CD4-positive, alpha-beta memory T cell (primary cell): ENCODE results near the gene P2RY4. TPM values are rescaled to one million over a fixed set of nuclear protein-coding genes. Genes with fewer than 3 reads are reported as not detected.
A peak's percentile ranks its signal among the peaks of the same experiment; 100 is the strongest.

ENCODE experiments used
- CTCF ChIA-PET: fragments of 350-600 bp; sonication (Branson Sonifier 250); formaldehyde crosslinking; loops from one replicate; lab custom pipeline; 2021; ENCODE audit warnings: inconsistent platforms; ENCODE audit not compliant: partially characterized antibody; lab: Charles Lee
- POLR2A ChIA-PET: fragments of 350-600 bp; sonication (Branson Sonifier 250); formaldehyde crosslinking; loops from one replicate; lab custom pipeline; 2021; ENCODE audit not compliant: partially characterized antibody; lab: Charles Lee
- DNase-seq, 5 donors: peaks; one replicate each; pipeline versions ENCODE4 v3.0.0 to v3.0.0-alpha.2; 2020 to 2022; ENCODE audit warnings: mixed read lengths in 1 of 5
- H3K27ac ChIP-seq: one replicate; pipeline ENCODE4 v1.7.0; 2013; ENCODE audit warnings: low read depth, low read length
- H3K27me3 ChIP-seq: 2 replicates; pipeline ENCODE4 v1.7.0; 2013; ENCODE audit warnings: mild to moderate bottlenecking, low read length, moderate library complexity; ENCODE audit not compliant: insufficient read depth
- H3K36me3 ChIP-seq: 2 replicates; pipeline ENCODE4 v1.7.0; 2013; ENCODE audit warnings: mild to moderate bottlenecking, low read length, moderate library complexity; ENCODE audit not compliant: insufficient read depth
- H3K4me1 ChIP-seq: 2 replicates; pipeline ENCODE4 v1.7.0; 2013; ENCODE audit warnings: mild to moderate bottlenecking, low read length, moderate library complexity; ENCODE audit not compliant: insufficient read depth
- H3K4me3 ChIP-seq, 2 donors: one replicate each; pipeline ENCODE4 v1.7.0; 2013; ENCODE audit warnings: low read length in 2 of 2, mild to moderate bottlenecking in 1 of 2
- H3K9me3 ChIP-seq, 2 donors: one replicate each; pipeline ENCODE4 v1.7.0; 2013; ENCODE audit warnings: low read length in 2 of 2, control low read depth in 1 of 2; ENCODE audit not compliant: control insufficient read depth in 1 of 2
- H3K27ac Mint-ChIP-seq, 7 donors: one replicate each; pipeline ENCODE4 v1.8.0; 2020 to 2021; ENCODE audit warnings: mixed read lengths in 7 of 7, mild to moderate bottlenecking in 6 of 7, inconsistent platforms in 3 of 7, moderate library complexity in 3 of 7
- H3K27me3 Mint-ChIP-seq, 2 donors: one replicate each; pipeline ENCODE4 v1.8.0; 2020 to 2021; ENCODE audit warnings: mixed read lengths in 2 of 2
- H3K36me3 Mint-ChIP-seq, 2 donors: one replicate each; pipeline ENCODE4 v1.8.0; 2020 to 2021; ENCODE audit warnings: mixed read lengths in 2 of 2, inconsistent platforms in 1 of 2, mild to moderate bottlenecking in 1 of 2
- H3K4me1 Mint-ChIP-seq, 4 donors: one replicate each; pipeline ENCODE4 v1.8.0; 2020 to 2021; ENCODE audit warnings: mixed read lengths in 4 of 4, mild to moderate bottlenecking in 1 of 4
- H3K4me3 Mint-ChIP-seq, 8 donors: one replicate each; pipeline ENCODE4 v1.8.0; 2020 to 2021; ENCODE audit warnings: mixed read lengths in 8 of 8, mild to moderate bottlenecking in 7 of 8, moderate library complexity in 6 of 8, inconsistent platforms in 3 of 8
- H3K9me3 Mint-ChIP-seq, 8 donors: one replicate each; pipeline ENCODE4 v1.8.0; 2020 to 2021; ENCODE audit warnings: mixed read lengths in 8 of 8, mild to moderate bottlenecking in 5 of 8, inconsistent platforms in 3 of 8, moderate library complexity in 1 of 8
- intact Hi-C: fragments of 100-400 bp; cut with micrococcal nuclease; formaldehyde crosslinking; loops from one replicate; pipeline ENCODE4 v1.15.1; 2023
- polyA plus RNA-seq, 2 donors: library from polyadenylated mRNA; unstranded; fragments of 300-500 nt; fragmentation: Illumina TruSeq; gene quantifications; one replicate each; pipeline ENCODE4 v1.2.3, GENCODE V29; 2021
- total RNA-seq, 2 experiments: library from RNA; stranded (reverse); gene quantifications; one replicate each; pipeline ENCODE4 v1.2.3, GENCODE V29; 2021

The P2RY4 gene
- total RNA-seq: under 1 TPM in 1 of 2 experiments, not detected in 1; 0.35 TPM
- not detected for polyA plus RNA-seq

DNA sequence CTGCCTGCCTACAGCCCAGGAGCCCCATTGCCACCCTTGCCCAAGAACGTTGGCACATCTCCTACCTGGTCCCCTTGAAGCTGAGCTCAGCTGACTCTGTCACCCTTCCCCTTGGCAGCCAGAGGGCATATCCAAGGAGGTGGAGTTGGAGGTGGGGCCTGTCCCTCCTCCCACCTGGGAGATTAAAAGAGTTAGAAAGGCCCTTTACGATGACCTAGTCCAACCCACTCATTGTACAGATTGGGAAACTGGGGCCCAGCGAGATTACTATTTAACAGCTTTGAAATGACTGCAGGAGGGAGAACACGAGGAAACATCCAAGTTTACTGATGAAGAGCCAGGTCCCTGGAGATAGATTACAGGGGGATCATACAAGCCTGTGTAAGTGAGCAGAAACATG, at the start of gene P2RY4:
TSS of gene P2RY4 (minus strand) at position 101 of the 400 bp plus-strand sequence. CDS start 580 bp downstream, outside the sequence.
- Histone ChIP-seq H3K36me3 (no peaks in the 10 kb centered on the region), H3K9me3 (no peaks in the 10 kb centered on the region), H3K27me3 (no peaks in the 10 kb centered on the region), H3K27ac (no peak within 1 kb of the TSS), H3K4me3 (no peak within 1 kb of the TSS), H3K4me1 (no peaks in the 10 kb centered on the region)
- Mint-ChIP-seq H3K27ac (no peak within 1 kb of the TSS), H3K9me3 (peaks cover 0 to 2% (median 0%) of the 10 kb centered on the region in 8 donors), H3K4me1 (no peaks in the 10 kb centered on the region), H3K4me3 (no peak within 1 kb of the TSS), H3K27me3 (no peaks in the 10 kb centered on the region), H3K36me3 (peaks cover 0 to 1% of the 10 kb centered on the region in 2 donors)
- no peak for DNase-seq
- ChIA-PET POLR2A (no interaction called here), CTCF (no interaction called here)
- intact Hi-C loops: no loop called here

DNA sequence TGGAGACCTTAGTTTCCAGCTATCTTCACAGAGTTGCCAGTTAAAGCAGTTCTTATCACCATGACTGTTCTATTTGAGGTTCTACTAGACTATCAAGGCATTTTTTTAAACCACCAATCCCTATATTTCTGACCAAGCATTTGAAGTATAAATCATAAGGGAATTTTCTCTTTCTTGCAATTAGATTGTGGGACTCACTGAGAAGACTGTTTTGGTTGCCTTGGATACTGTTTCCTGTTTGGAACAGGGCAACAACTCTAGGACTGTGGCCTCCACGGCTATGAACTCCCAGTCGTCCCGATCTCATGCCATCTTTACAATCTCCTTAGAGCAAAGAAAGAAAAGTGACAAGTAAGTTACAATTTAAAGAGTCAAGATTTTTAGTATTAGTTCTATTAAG, 41.7 kb upstream of the P2RY4 start:
- peak overlapping the region in 2 of 7 donors; percentile 39 to 80 for H3K27ac Mint-ChIP-seq
- H3K9me3 ChIP-seq: no peaks in the 10 kb centered on the region
- no peaks in the 10 kb centered on the region for H3K36me3 Mint-ChIP-seq
- ChIA-PET CTCF (no interaction called here), POLR2A (no interaction called here)
- peaks cover 4% of the 10 kb centered on the region for H3K4me1 ChIP-seq
- intact Hi-C loops: no loop called here
- no peaks in the 10 kb centered on the region for H3K36me3 ChIP-seq
- H3K27me3 Mint-ChIP-seq: no peaks in the 10 kb centered on the region
- H3K9me3 Mint-ChIP-seq: no peaks in the 10 kb centered on the region
- no peak for DNase-seq
- H3K4me3 Mint-ChIP-seq: peak overlapping the region in 2 of 8 donors; percentile 24 to 31
- H3K4me1 Mint-ChIP-seq: peaks cover 8 to 16% (median 11%) of the 10 kb centered on the region in 4 donors
- H3K27me3 ChIP-seq: no peaks in the 10 kb centered on the region
- H3K27ac ChIP-seq: no peak overlapping the region
- no peak overlapping the region for H3K4me3 ChIP-seq

DNA sequence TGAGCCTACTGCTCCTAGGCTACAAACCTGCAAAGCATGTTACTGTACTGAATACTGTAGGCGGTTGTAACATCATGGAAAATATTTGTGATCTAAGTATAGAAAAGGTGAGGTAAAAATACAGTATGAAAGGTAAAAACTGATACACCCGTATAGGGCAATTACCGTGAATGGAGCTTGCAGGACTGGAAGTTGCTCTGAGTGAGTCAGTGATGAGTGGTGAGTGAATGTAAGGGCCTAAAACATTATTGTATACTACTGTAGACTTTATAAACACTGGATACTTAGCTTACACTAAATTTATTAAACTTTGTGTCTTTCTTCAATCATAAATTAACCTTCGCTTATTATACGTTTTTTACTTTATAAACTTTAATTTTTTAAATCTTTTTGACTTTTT, 33.6 kb upstream of the P2RY4 start:
- DNase-seq: no peak

DNA sequence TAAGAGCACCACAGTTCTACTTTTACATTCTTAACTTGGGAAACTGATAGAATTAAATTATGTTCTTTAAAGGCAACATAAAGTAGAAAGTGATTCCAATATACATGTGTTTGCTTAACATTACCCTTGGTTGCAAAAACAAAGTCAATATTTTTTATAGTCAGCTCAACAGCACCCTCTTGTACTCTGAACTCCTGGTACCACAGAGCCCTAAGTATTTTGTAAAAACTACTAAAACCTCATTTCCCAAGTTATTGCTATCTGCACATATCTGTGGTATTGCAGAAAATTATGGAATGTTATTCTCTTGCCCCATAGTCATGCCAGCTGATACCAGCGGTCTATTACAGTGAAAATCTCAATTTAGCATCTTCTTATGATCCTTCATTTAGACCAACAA, 32.8 kb upstream of the P2RY4 start:
- peaks cover 10% of the 10 kb centered on the region for H3K4me1 ChIP-seq
- H3K4me3 ChIP-seq: no peak overlapping the region
- Mint-ChIP-seq H3K36me3 (peaks cover 0 to under 1% of the 10 kb centered on the region in 2 donors), H3K9me3 (no peaks in the 10 kb centered on the region), H3K27me3 (no peaks in the 10 kb centered on the region), H3K4me1 (peaks cover 5 to 21% (median 11%) of the 10 kb centered on the region in 4 donors), H3K4me3 (no peak overlapping the region), H3K27ac (no peak overlapping the region)
- H3K9me3 ChIP-seq: no peaks in the 10 kb centered on the region
- peaks cover 1% of the 10 kb centered on the region for H3K36me3 ChIP-seq
- no peak for DNase-seq
- ChIA-PET POLR2A (no interaction called here), CTCF (no interaction called here)
- intact Hi-C loops: loop anchor here (10.0 kb wide), 1 partner anchor 142 kb away; no protein-coding TSS in a partner anchor
- no peaks in the 10 kb centered on the region for H3K27me3 ChIP-seq
- no peak overlapping the region for H3K27ac ChIP-seq

More for the DNA sequence above, 33.6 kb upstream of the P2RY4 start:
- H3K27ac ChIP-seq: no peak overlapping the region
- no peak overlapping the region for H3K4me3 ChIP-seq
- CTCF ChIA-PET: no interaction called here
- intact Hi-C loops: loop anchor here (10.0 kb wide), 1 partner anchor 141 kb away; no protein-coding TSS in a partner anchor
- peaks cover 10% of the 10 kb centered on the region for H3K4me1 ChIP-seq
- H3K4me3 Mint-ChIP-seq: no peak overlapping the region
- no peaks in the 10 kb centered on the region for H3K27me3 ChIP-seq
- no peak overlapping the region for H3K27ac Mint-ChIP-seq
- H3K27me3 Mint-ChIP-seq: no peaks in the 10 kb centered on the region
- H3K36me3 ChIP-seq: no peaks in the 10 kb centered on the region
- H3K4me1 Mint-ChIP-seq: peaks cover 5 to 21% (median 11%) of the 10 kb centered on the region in 4 donors
- H3K36me3 Mint-ChIP-seq: no peaks in the 10 kb centered on the region
- POLR2A ChIA-PET: no interaction called here
- H3K9me3 Mint-ChIP-seq: no peaks in the 10 kb centered on the region
- no peaks in the 10 kb centered on the region for H3K9me3 ChIP-seq

DNA sequence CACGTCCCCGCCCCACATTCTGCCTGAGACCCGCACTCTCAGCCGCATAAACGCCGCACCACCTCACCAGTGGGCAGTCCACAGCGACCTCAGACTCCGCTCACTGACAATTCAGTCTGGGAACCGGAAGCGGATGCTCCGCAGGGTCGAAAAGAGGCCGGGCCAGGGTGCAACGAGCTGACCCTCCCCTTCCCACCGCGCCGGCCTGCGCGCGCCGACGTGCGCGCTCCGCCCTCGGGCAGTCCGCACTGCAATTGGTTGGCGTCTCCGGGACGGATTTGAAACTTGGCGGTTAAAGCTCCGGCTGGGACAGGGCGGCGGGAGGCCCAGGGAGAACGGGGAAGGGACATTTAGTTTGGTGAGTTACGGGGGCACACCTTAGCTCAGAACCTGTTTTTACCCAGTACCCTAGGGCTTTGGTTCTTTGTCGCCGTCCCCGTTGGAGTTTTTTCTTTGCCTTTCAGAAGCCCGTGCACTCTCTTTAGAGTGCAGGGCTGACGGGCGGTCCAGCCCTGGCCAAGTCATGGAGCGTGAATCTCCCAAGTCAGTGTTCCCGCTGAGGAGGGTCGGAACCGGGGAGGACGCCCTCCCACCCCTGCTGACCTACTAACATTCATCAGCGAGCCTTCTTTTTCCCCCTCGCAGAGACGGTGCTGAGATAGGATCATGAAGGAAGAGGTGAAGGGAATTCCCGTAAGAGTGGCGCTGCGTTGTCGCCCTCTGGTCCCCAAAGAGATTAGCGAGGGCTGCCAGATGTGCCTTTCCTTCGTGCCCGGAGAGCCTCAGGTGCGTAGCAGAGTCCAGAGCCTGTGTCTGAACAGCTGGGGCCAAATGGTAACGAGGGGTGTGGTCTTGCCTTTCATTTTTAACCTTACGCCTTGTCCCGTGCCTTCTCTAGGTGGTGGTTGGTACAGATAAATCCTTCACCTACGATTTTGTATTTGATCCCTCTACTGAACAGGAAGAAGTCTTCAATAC, 30.1 kb upstream of the P2RY4 start, which contains the start of the genes KIF4A and PDZD11:
TSS of gene KIF4A (plus strand) at position 312 of the 978 bp plus-strand sequence. CDS start at position 667, 355 bp downstream.
TSS of gene PDZD11 (minus strand) at position 135 of the 978 bp plus-strand sequence. CDS start 586 bp downstream, outside the sequence.
- no peaks in the 10 kb centered on the region for H3K9me3 Mint-ChIP-seq
- H3K27ac Mint-ChIP-seq: peak within 1 kb of the TSS; percentile 75 to 94 (median 88)
- H3K9me3 ChIP-seq: no peaks in the 10 kb centered on the region
- H3K4me3 ChIP-seq: peak within 1 kb of the TSS; percentile 52 to 72
- intact Hi-C loops: loop anchor here (10.0 kb wide), 1 partner anchor 145 kb away; no protein-coding TSS in a partner anchor
- H3K27me3 Mint-ChIP-seq: no peaks in the 10 kb centered on the region
- ChIA-PET CTCF (interaction anchor here (0.9 to 2.1 kb wide), 3 partner anchors 9 to 157 kb away, joined by 3 to 6 read pairs (median 6); partner anchors contain the start of gene IGBP1), POLR2A (interaction anchor here (0.8 to 1.0 kb wide), 3 partner anchors 142 to 157 kb away, joined by 3 to 5 read pairs (median 3); partner anchors contain the start of gene IGBP1)
- H3K4me1 Mint-ChIP-seq: peaks cover 5 to 21% (median 11%) of the 10 kb centered on the region in 4 donors
- peaks cover 6% of the 10 kb centered on the region for H3K36me3 ChIP-seq
- peaks cover 8 to 21% of the 10 kb centered on the region in 2 donors for H3K36me3 Mint-ChIP-seq
- H3K4me3 Mint-ChIP-seq: peak within 1 kb of the TSS; percentile 87 to 94 (median 88)
- DNase-seq: peak; percentile 70 to 76 (median 75)
- H3K27me3 ChIP-seq: no peaks in the 10 kb centered on the region
- peak within 1 kb of the TSS; percentile 66 for H3K27ac ChIP-seq
- peaks cover 10% of the 10 kb centered on the region for H3K4me1 ChIP-seq

DNA sequence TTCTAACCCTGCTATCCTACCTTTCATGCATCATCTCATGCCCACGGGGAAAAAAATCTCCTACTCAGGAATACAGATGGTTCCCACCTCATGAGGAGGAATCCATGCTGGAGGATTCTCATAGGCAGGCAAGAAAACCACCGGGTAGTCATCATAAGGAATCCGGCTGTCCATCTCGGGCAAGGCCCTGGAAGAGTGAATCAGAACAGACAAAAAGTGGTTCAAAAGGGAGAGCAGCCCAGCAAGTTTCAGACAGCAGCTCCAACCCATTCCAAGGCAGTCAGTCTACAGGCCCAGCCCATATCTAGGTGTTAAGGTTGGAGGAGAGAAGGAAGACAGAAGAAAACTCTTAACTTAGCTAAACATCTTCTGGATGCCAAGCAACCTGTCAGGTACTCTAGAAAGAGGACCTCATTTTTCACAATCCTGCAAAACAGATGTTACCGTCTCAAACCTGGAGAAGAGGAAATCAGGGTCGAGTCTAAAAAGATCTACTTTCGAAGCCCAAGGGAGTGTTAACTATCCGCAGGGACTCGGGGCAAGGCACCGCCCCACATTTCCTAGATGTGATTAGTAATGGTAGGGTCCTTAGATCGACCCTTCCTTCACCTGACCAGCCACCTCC, 29.3 kb upstream of the P2RY4 start:
- peaks cover 5 to 21% (median 11%) of the 10 kb centered on the region in 4 donors for H3K4me1 Mint-ChIP-seq
- Histone ChIP-seq H3K27ac (peak overlapping the region; percentile 66), H3K36me3 (peaks cover 6% of the 10 kb centered on the region), H3K9me3 (no peaks in the 10 kb centered on the region), H3K4me1 (peaks cover 10% of the 10 kb centered on the region), H3K27me3 (no peaks in the 10 kb centered on the region), H3K4me3 (peak overlapping the region; percentile 6 to 72)
- no peaks in the 10 kb centered on the region for H3K27me3 Mint-ChIP-seq
- H3K4me3 Mint-ChIP-seq: peak overlapping the region; percentile 87 to 94 (median 88)
- peak in 1 of 5 donors; percentile 0 for DNase-seq
- intact Hi-C loops: no loop called here
- CTCF ChIA-PET: interaction anchor here (0.9 to 2.1 kb wide), 3 partner anchors 10 to 156 kb away, joined by 3 to 6 read pairs (median 6); partner anchors contain the start of gene IGBP1
- peak overlapping the region; percentile 75 to 94 (median 88) for H3K27ac Mint-ChIP-seq
- H3K36me3 Mint-ChIP-seq: peaks cover 8 to 26% of the 10 kb centered on the region in 2 donors
- POLR2A ChIA-PET: interaction anchor here (0.8 to 1.0 kb wide), 2 partner anchors 143 to 156 kb away, joined by 3 to 5 read pairs; partner anchors contain the start of gene IGBP1
- peaks cover 0 to 1% (median 0%) of the 10 kb centered on the region in 8 donors for H3K9me3 Mint-ChIP-seq
